GM12878 (cell line): ENCODE measurements around the gene DAB2. TPM values are rescaled to one million over a fixed set of nuclear protein-coding genes. Genes with fewer than 3 reads are reported as not detected.

Source experiments
- ATAC-seq: fragments of 200-7000 bp; cut with Tn5 transposase; 3 replicates; pipeline ENCODE4 v1.9.1; 2020; ENCODE audit warnings: mild to moderate bottlenecking, moderate library complexity
- BruUV-seq: library from RNA; stranded (reverse); fragments of 400-500 nt; replicated peaks from 2 replicates; lab custom pipeline; 2021; lab: Mats Ljungman, UMichigan
- CTCF ChIA-PET: fragments of 300-600 bp; sonication (Branson Sonifier 250); formaldehyde crosslinking; extraction: SDS; loops from one replicate; lab custom pipeline; 2021; ENCODE audit warnings: inconsistent platforms; lab: Yijun Ruan, JAX
- POLR2A ChIA-PET: fragments of 350-600 bp; formaldehyde crosslinking; extraction: SDS; loops from one replicate; lab custom pipeline; 2021; ENCODE audit warnings: inconsistent platforms; lab: Charles Lee
- RAD21 ChIA-PET: fragments of 300-600 bp; sonication (Branson Sonifier 250); formaldehyde crosslinking; loops from one replicate; lab custom pipeline; 2023; ENCODE audit warnings: antibody characterized with exemption; ENCODE audit not compliant: unreplicated experiment; lab: Charles Lee
- SMC1A ChIA-PET: fragments of 300-600 bp; sonication (Branson Sonifier 250); formaldehyde crosslinking; loops from one replicate; lab custom pipeline; 2023; ENCODE audit not compliant: unreplicated experiment, uncharacterized antibody; lab: Charles Lee
- DNase-seq: peaks from one replicate; pipeline ENCODE4 v3.0.0-alpha.2; 2011; ENCODE audit warnings: low read depth, low spot score
- FAIRE-seq: peaks from 3 replicates; lab custom pipeline; 2011; peaks lifted over from hg19 to GRCh38; lab: Jason Lieb, UNC
- H2AFZ ChIP-seq: 2 replicates; pipeline ENCODE4 v1.6.0; 2011; ENCODE audit warnings: low read depth, low read length, control low read depth; ENCODE audit not compliant: control insufficient read depth
- H3K27ac ChIP-seq: 2 replicates; pipeline ENCODE4 v1.5.1; 2011; ENCODE audit warnings: control low read depth; ENCODE audit not compliant: control insufficient read depth, insufficient read depth
- H3K27me3 ChIP-seq, 2 experiments: replicated peaks in 1 of 2; 2 replicates each; pipeline versions ENCODE4 v1.6.0 to v1.6.1; 2011; ENCODE audit warnings: low read length in 1 of 2; ENCODE audit not compliant: control insufficient read depth in 2 of 2, insufficient read depth in 2 of 2
- H3K36me3 ChIP-seq, 2 experiments: 2 replicates each; pipeline ENCODE4 v1.5.1; 2011; ENCODE audit warnings: low read length in 1 of 2; ENCODE audit not compliant: control insufficient read depth in 2 of 2, insufficient read depth in 2 of 2
- H3K4me1 ChIP-seq: 2 replicates; pipeline ENCODE4 v1.6.1; 2011; ENCODE audit warnings: mild to moderate bottlenecking, low read length, moderate library complexity, mixed read lengths; ENCODE audit not compliant: control insufficient read depth, insufficient read depth
- H3K4me2 ChIP-seq: 2 replicates; pipeline ENCODE4 v1.6.0; 2011; ENCODE audit warnings: control low read depth; ENCODE audit not compliant: control insufficient read depth, insufficient read depth
- H3K4me3 ChIP-seq: fragments of 200-600 bp; sonication (generic); 2 replicates; pipeline ENCODE4 v1.5.1; 2016
- H3K79me2 ChIP-seq: 2 replicates; pipeline ENCODE4 v1.6.0; 2011; ENCODE audit warnings: low read length; ENCODE audit not compliant: control insufficient read depth, insufficient read depth
- H3K9ac ChIP-seq: 2 replicates; pipeline ENCODE4 v1.8.0; 2011; ENCODE audit warnings: low read length, control low read depth, mixed read lengths; ENCODE audit not compliant: control insufficient read depth, insufficient read depth
- H3K9me3 ChIP-seq: replicated peaks from 3 replicates; pipeline ENCODE4 v1.5.1; 2011; ENCODE audit warnings: mild to moderate bottlenecking, low read length; ENCODE audit not compliant: control insufficient read depth, insufficient read depth
- H4K20me1 ChIP-seq: 2 replicates; pipeline ENCODE4 v1.6.0; 2011; ENCODE audit not compliant: control insufficient read depth, insufficient read depth
- ATF7 ChIP-seq: fragments of 450-650 bp; IDR thresholded peaks from 2 replicates; pipeline ENCODE4 v1.6.1; 2016; ENCODE audit warnings: low read depth, mild to moderate bottlenecking
- BCL11A ChIP-seq: IDR thresholded peaks from 2 replicates; pipeline ENCODE4 v1.6.1; 2011; ENCODE audit warnings: low read depth, low read length
- ELK1 ChIP-seq: IDR thresholded peaks from 2 replicates; pipeline ENCODE4 v1.6.1; 2012; ENCODE audit warnings: low read depth, low read length, improper control_type of control experiment
- ETV6 ChIP-seq, 2 experiments: fragments of 450-650 bp in 1 of 2; IDR thresholded peaks in 1 of 2; conservative IDR thresholded peaks in 1 of 2; 2 replicates each; pipeline ENCODE4 v1.6.1; 2014; ENCODE audit warnings: antibody characterized with exemption in 1 of 2, borderline replicate concordance in 1 of 2, low read depth in 1 of 2, mild to moderate bottlenecking in 1 of 2, moderate library complexity in 1 of 2
- HDAC6 ChIP-seq: fragments of 200-600 bp; sonication (generic); IDR thresholded peaks from one replicate; pipeline ENCODE4 v1.8.0; 2017; ENCODE audit warnings: antibody characterized with exemption; ENCODE audit not compliant: unreplicated experiment
- IRF4 ChIP-seq: IDR thresholded peaks from 2 replicates; pipeline ENCODE4 v1.6.1; 2011; ENCODE audit warnings: low read depth, low read length
- IRF5 ChIP-seq: fragments of 450-650 bp; IDR thresholded peaks from 2 replicates; pipeline ENCODE4 v1.6.1; 2017; ENCODE audit warnings: borderline replicate concordance
- MAX ChIP-seq: IDR thresholded peaks from 2 replicates; pipeline ENCODE4 v1.6.1; 2012; ENCODE audit warnings: low read depth, low read length, improper control_type of control experiment
- NFYB ChIP-seq: IDR thresholded peaks from 2 replicates; pipeline ENCODE4 v1.6.1; 2011; ENCODE audit warnings: low read depth, mild to moderate bottlenecking, low read length, improper control_type of control experiment, moderate library complexity; ENCODE audit not compliant: insufficient read depth
- NR2C1 ChIP-seq: fragments of 450-650 bp; IDR thresholded peaks from 2 replicates; pipeline ENCODE4 v1.6.1; 2017; ENCODE audit warnings: antibody characterized with exemption, mild to moderate bottlenecking, moderate library complexity
- PAX5 ChIP-seq: IDR thresholded peaks from 2 replicates; pipeline ENCODE4 v1.6.1; 2011; ENCODE audit warnings: low read depth, low read length, borderline replicate concordance
- POLR2AphosphoS2 ChIP-seq: IDR thresholded peaks from 2 replicates; pipeline ENCODE4 v1.6.1; 2011; ENCODE audit warnings: low read depth, mild to moderate bottlenecking, low read length, improper control_type of control experiment, moderate library complexity
- RB1 ChIP-seq: fragments of 450-650 bp; formaldehyde crosslinking; IDR thresholded peaks from 2 replicates; pipeline ENCODE4 v1.6.1; 2017; ENCODE audit warnings: mild to moderate bottlenecking, borderline replicate concordance
- SMAD1 ChIP-seq: fragments of 450-650 bp; IDR thresholded peaks from 2 replicates; pipeline ENCODE4 v1.6.1; 2018; ENCODE audit warnings: mild to moderate bottlenecking, low read depth; ENCODE audit not compliant: partially characterized antibody
- SREBF1 ChIP-seq: IDR thresholded peaks from 2 replicates; pipeline ENCODE4 v1.6.1; 2012; ENCODE audit warnings: mild to moderate bottlenecking, low read length
- ZSCAN29 ChIP-seq: fragments of 450-650 bp; IDR thresholded peaks from 2 replicates; pipeline ENCODE4 v1.6.1; 2017; ENCODE audit warnings: mild to moderate bottlenecking, moderate library complexity
- WGBS: methylation state at CpG from one replicate; pipeline ENCODE4 v1.1.6; 2016; ENCODE audit warnings: low lambda C conversion rate; ENCODE audit not compliant: insufficient replicate concordance, insufficient coverage; ENCODE audit errors: missing lambda C conversion rate; 5-methylcytosine and 5-hydroxymethylcytosine counted together
- in situ Hi-C: fragments of 300-500 bp; cut with MboI; formaldehyde crosslinking; loops from 9 replicates; pipeline ENCODE4 v1.14.3; 2018; ENCODE audit warnings: mixed read lengths
- intact Hi-C: fragments of 100-400 bp; cut with micrococcal nuclease; formaldehyde crosslinking; loops from one replicate; pipeline ENCODE4 v1.14.2; 2022; ENCODE audit not compliant: unreplicated experiment
- polyA plus RNA-seq, 11 experiments: library from polyadenylated mRNA; depleted of rRNA in 4 of 11; unstranded in 6 of 11; stranded (reverse) in 5 of 11; fragments of >200 nt; fragmentation: Nextera tagmentation in 4 of 11; fragmentation: Illumina TruSeq in 1 of 11; extraction: Ambion mirVana in 4 of 11; extraction: Trizol in 1 of 11; gene quantifications; 1 replicate in 1 of 11; 2 replicates in 10 of 11; pipeline versions ENCODE4 v1.2.1 to v1.2.3, GENCODE V29; 2011 to 2016; ENCODE audit warnings: inconsistent platforms in 2 of 11, missing spikeins in 2 of 11, low read depth in 1 of 11
- total RNA-seq, 4 experiments: library from RNA; depleted of rRNA in 3 of 4; stranded (reverse); fragments of >200 nt in 3 of 4; fragmentation: Illumina TruSeq in 1 of 4; extraction: Trizol in 1 of 4; gene quantifications; 2 replicates each; pipeline versions ENCODE4 v1.2.1 to v1.2.3, GENCODE V29; 2013 to 2021

DAB2 gene
- total and polyA plus RNA-seq, 10 of the 15 experiments (the other 5 are each of a cell fraction or from before 2014, with no cell fraction given): 0.05 to 0.23 (median 0.11) TPM; not detected in 7

GRCh38 chr5:39426051-39426745, 1.4 kb upstream of the DAB2 start (continued):
- TF ChIP-seq IRF5 (no peak), PAX5 (no peak), SREBF1 (no peak), ETV6 (conservative IDR thresholded peaks at IDR 0.05 in 1 of 2, IDR thresholded peaks at IDR 0.05 in 1 of 2; ENCODE audit: borderline replicate concordance in 1 of 2, low read depth in 1 of 2) (no peak), POLR2AphosphoS2 (no peak), SMAD1 (no peak), HDAC6 (no peak)

GRCh38 chr5:39423331-39423751, 1.4 kb downstream of the DAB2 start:
- Histone ChIP-seq H3K4me1 (no peaks in the 10 kb centered on the region), H3K27ac (no peak overlapping the region), H3K9me3 (no peaks in the 10 kb centered on the region), H3K4me2 (no peak overlapping the region), H4K20me1 (no peaks in the 10 kb centered on the region), H3K4me3 (no peak overlapping the region), H2AFZ (no peak overlapping the region), H3K36me3 (no peaks in the 10 kb centered on the region), H3K9ac (no peak overlapping the region), H3K79me2 (no peaks in the 10 kb centered on the region), H3K27me3 (peaks cover 5 to 13% of the 10 kb centered on the region in 2 experiments)
- intact Hi-C loops (no loop called here), in situ Hi-C loops (no loop called here)
- BruUV-seq: no TSS peak
- DNase-seq (no peak), ATAC-seq (no peak), FAIRE-seq (no peak)
- ChIA-PET CTCF (interaction anchor here (1.6 kb wide), 1 partner anchor 47 kb away, joined by 5 read pairs; no protein-coding TSS in a partner anchor), SMC1A (no interaction called here), RAD21 (no interaction called here), POLR2A (no interaction called here)
- 0% methylated on average over 2 of the region's 2 CpGs for WGBS
- TF ChIP-seq NR2C1 (no peak), ZSCAN29 (no peak), ATF7 (no peak), ELK1 (no peak), RB1 (no peak), IRF4 (no peak), BCL11A (no peak), NFYB (no peak), MAX (no peak)
